GM12878 (cell line): ENCODE data around the gene PCDHGC5. TPM values are rescaled to one million over a fixed set of nuclear protein-coding genes. Genes with fewer than 3 reads are reported as not detected.

Experiments used
- ATAC-seq: fragments of 200-7000 bp; cut with Tn5 transposase; 3 replicates; pipeline ENCODE4 v1.9.1; 2020; ENCODE audit warnings: mild to moderate bottlenecking, moderate library complexity
- BruUV-seq: library from RNA; stranded (reverse); fragments of 400-500 nt; replicated peaks from 2 replicates; lab custom pipeline; 2021; lab: Mats Ljungman, UMichigan
- CTCF ChIA-PET: fragments of 300-600 bp; sonication (Branson Sonifier 250); formaldehyde crosslinking; extraction: SDS; loops from one replicate; lab custom pipeline; 2021; ENCODE audit warnings: inconsistent platforms; lab: Yijun Ruan, JAX
- POLR2A ChIA-PET: fragments of 350-600 bp; formaldehyde crosslinking; extraction: SDS; loops from one replicate; lab custom pipeline; 2021; ENCODE audit warnings: inconsistent platforms; lab: Charles Lee
- RAD21 ChIA-PET: fragments of 300-600 bp; sonication (Branson Sonifier 250); formaldehyde crosslinking; loops from one replicate; lab custom pipeline; 2023; ENCODE audit warnings: antibody characterized with exemption; ENCODE audit not compliant: unreplicated experiment; lab: Charles Lee
- SMC1A ChIA-PET: fragments of 300-600 bp; sonication (Branson Sonifier 250); formaldehyde crosslinking; loops from one replicate; lab custom pipeline; 2023; ENCODE audit not compliant: unreplicated experiment, uncharacterized antibody; lab: Charles Lee
- DNase-seq: peaks from one replicate; pipeline ENCODE4 v3.0.0-alpha.2; 2011; ENCODE audit warnings: low read depth, low spot score
- FAIRE-seq: peaks from 3 replicates; lab custom pipeline; 2011; peaks lifted over from hg19 to GRCh38; lab: Jason Lieb, UNC
- H2AFZ ChIP-seq: 2 replicates; pipeline ENCODE4 v1.6.0; 2011; ENCODE audit warnings: low read depth, low read length, control low read depth; ENCODE audit not compliant: control insufficient read depth
- H3K27ac ChIP-seq: 2 replicates; pipeline ENCODE4 v1.5.1; 2011; ENCODE audit warnings: control low read depth; ENCODE audit not compliant: control insufficient read depth, insufficient read depth
- H3K27me3 ChIP-seq, 2 experiments: replicated peaks in 1 of 2; 2 replicates each; pipeline versions ENCODE4 v1.6.0 to v1.6.1; 2011; ENCODE audit warnings: low read length in 1 of 2; ENCODE audit not compliant: control insufficient read depth in 2 of 2, insufficient read depth in 2 of 2
- H3K36me3 ChIP-seq, 2 experiments: 2 replicates each; pipeline ENCODE4 v1.5.1; 2011; ENCODE audit warnings: low read length in 1 of 2; ENCODE audit not compliant: control insufficient read depth in 2 of 2, insufficient read depth in 2 of 2
- H3K4me1 ChIP-seq: 2 replicates; pipeline ENCODE4 v1.6.1; 2011; ENCODE audit warnings: mild to moderate bottlenecking, low read length, moderate library complexity, mixed read lengths; ENCODE audit not compliant: control insufficient read depth, insufficient read depth
- H3K4me2 ChIP-seq: 2 replicates; pipeline ENCODE4 v1.6.0; 2011; ENCODE audit warnings: control low read depth; ENCODE audit not compliant: control insufficient read depth, insufficient read depth
- H3K4me3 ChIP-seq: fragments of 200-600 bp; sonication (generic); 2 replicates; pipeline ENCODE4 v1.5.1; 2016
- H3K79me2 ChIP-seq: 2 replicates; pipeline ENCODE4 v1.6.0; 2011; ENCODE audit warnings: low read length; ENCODE audit not compliant: control insufficient read depth, insufficient read depth
- H3K9ac ChIP-seq: 2 replicates; pipeline ENCODE4 v1.8.0; 2011; ENCODE audit warnings: low read length, control low read depth, mixed read lengths; ENCODE audit not compliant: control insufficient read depth, insufficient read depth
- H3K9me3 ChIP-seq: replicated peaks from 3 replicates; pipeline ENCODE4 v1.5.1; 2011; ENCODE audit warnings: mild to moderate bottlenecking, low read length; ENCODE audit not compliant: control insufficient read depth, insufficient read depth
- H4K20me1 ChIP-seq: 2 replicates; pipeline ENCODE4 v1.6.0; 2011; ENCODE audit not compliant: control insufficient read depth, insufficient read depth
- ATF2 ChIP-seq: IDR thresholded peaks from 2 replicates; pipeline ENCODE4 v1.6.1; 2012; ENCODE audit warnings: low read length, inconsistent platforms
- BCL11A ChIP-seq: IDR thresholded peaks from 2 replicates; pipeline ENCODE4 v1.6.1; 2011; ENCODE audit warnings: low read depth, low read length
- IRF3 ChIP-seq: fragments of 450-650 bp; IDR thresholded peaks from 2 replicates; pipeline ENCODE4 v1.6.1; 2014; ENCODE audit warnings: mild to moderate bottlenecking
- NBN ChIP-seq: fragments of 450-650 bp; IDR thresholded peaks from 2 replicates; pipeline ENCODE4 v1.6.1; 2016
- NR2C1 ChIP-seq: fragments of 450-650 bp; IDR thresholded peaks from 2 replicates; pipeline ENCODE4 v1.6.1; 2017; ENCODE audit warnings: antibody characterized with exemption, mild to moderate bottlenecking, moderate library complexity
- PKNOX1 ChIP-seq: fragments of 450-650 bp; IDR thresholded peaks from 2 replicates; pipeline ENCODE4 v1.6.1; 2016; ENCODE audit warnings: mild to moderate bottlenecking
- POLR2AphosphoS2 ChIP-seq: IDR thresholded peaks from 2 replicates; pipeline ENCODE4 v1.6.1; 2011; ENCODE audit warnings: low read depth, mild to moderate bottlenecking, low read length, improper control_type of control experiment, moderate library complexity
- RBBP5 ChIP-seq: fragments of 200-600 bp; sonication (generic); conservative IDR thresholded peaks from 2 replicates; pipeline ENCODE4 v1.6.1; 2016
- SKIL ChIP-seq: fragments of 450-650 bp; IDR thresholded peaks from 2 replicates; pipeline ENCODE4 v1.6.1; 2017; ENCODE audit warnings: mild to moderate bottlenecking, low read depth, inconsistent platforms; ENCODE audit not compliant: poor library complexity, severe bottlenecking
- SMAD1 ChIP-seq: fragments of 450-650 bp; IDR thresholded peaks from 2 replicates; pipeline ENCODE4 v1.6.1; 2018; ENCODE audit warnings: mild to moderate bottlenecking, low read depth; ENCODE audit not compliant: partially characterized antibody
- WRNIP1 ChIP-seq: IDR thresholded peaks from 2 replicates; pipeline ENCODE4 v1.6.1; 2011; ENCODE audit warnings: low read depth, low read length, improper control_type of control experiment, borderline replicate concordance
- ZNF384 ChIP-seq: IDR thresholded peaks from 2 replicates; pipeline ENCODE4 v1.6.1; 2012; ENCODE audit warnings: low read depth, mild to moderate bottlenecking, low read length, improper control_type of control experiment, borderline replicate concordance
- WGBS: methylation state at CpG from one replicate; pipeline ENCODE4 v1.1.6; 2016; ENCODE audit warnings: low lambda C conversion rate; ENCODE audit not compliant: insufficient replicate concordance, insufficient coverage; ENCODE audit errors: missing lambda C conversion rate; 5-methylcytosine and 5-hydroxymethylcytosine counted together
- in situ Hi-C: fragments of 300-500 bp; cut with MboI; formaldehyde crosslinking; loops from 9 replicates; pipeline ENCODE4 v1.14.3; 2018; ENCODE audit warnings: mixed read lengths
- intact Hi-C: fragments of 100-400 bp; cut with micrococcal nuclease; formaldehyde crosslinking; loops from one replicate; pipeline ENCODE4 v1.14.2; 2022; ENCODE audit not compliant: unreplicated experiment
- polyA plus RNA-seq, 11 experiments: library from polyadenylated mRNA; depleted of rRNA in 4 of 11; unstranded in 6 of 11; stranded (reverse) in 5 of 11; fragments of >200 nt; fragmentation: Nextera tagmentation in 4 of 11; fragmentation: Illumina TruSeq in 1 of 11; extraction: Ambion mirVana in 4 of 11; extraction: Trizol in 1 of 11; gene quantifications; 1 replicate in 1 of 11; 2 replicates in 10 of 11; pipeline versions ENCODE4 v1.2.1 to v1.2.3, GENCODE V29; 2011 to 2016; ENCODE audit warnings: inconsistent platforms in 2 of 11, missing spikeins in 2 of 11, low read depth in 1 of 11
- total RNA-seq, 4 experiments: library from RNA; depleted of rRNA in 3 of 4; stranded (reverse); fragments of >200 nt in 3 of 4; fragmentation: Illumina TruSeq in 1 of 4; extraction: Trizol in 1 of 4; gene quantifications; 2 replicates each; pipeline versions ENCODE4 v1.2.1 to v1.2.3, GENCODE V29; 2013 to 2021

The PCDHGC5 gene
- total and polyA plus RNA-seq, 10 of the 15 experiments (the other 5 are each of a cell fraction or from before 2014, with no cell fraction given) = 0.05 to 0.87 (median 0.18) TPM; not detected in 2

GRCh38 chr5:141494761-141495452 lies 6.0 kb downstream of the PCDHGC5 start:
- no peak overlapping the region for H3K4me3 ChIP-seq
- 88% methylated on average over 21 of the region's 22 CpGs for WGBS
- H3K27me3 ChIP-seq = no peaks in the 10 kb centered on the region; a peak in 1 of 4 replicates
- no peaks in the 10 kb centered on the region for H3K79me2 ChIP-seq
- ChIA-PET SMC1A (no interaction called here), POLR2A (interaction anchor here (0.6 kb wide), 1 partner anchor 13 kb away, joined by 3 read pairs; no protein-coding TSS in a partner anchor), RAD21 (no interaction called here), CTCF (interaction anchor here (0.8 to 3.4 kb wide), 3 partner anchors 13 to 99 kb away, joined by 3 to 11 read pairs (median 4); no protein-coding TSS in a partner anchor)
- intact Hi-C loops = no loop called here
- peaks cover 24% of the 10 kb centered on the region for H3K4me1 ChIP-seq
- no peak for ATAC-seq
- in situ Hi-C loops = no loop called here
- BruUV-seq = no TSS peak
- H3K36me3 ChIP-seq = no peaks in the 10 kb centered on the region
- FAIRE-seq = no peak
- no peaks in the 10 kb centered on the region for H4K20me1 ChIP-seq
- H3K4me2 ChIP-seq = peak overlapping the region; percentile 25; the same call in 1 of the 2 replicates
- H3K9me3 ChIP-seq = no peaks in the 10 kb centered on the region; the same call in 2 of the 3 replicates
- TF ChIP-seq ATF2 (no peak), POLR2AphosphoS2 (no peak), ZNF384 (no peak), IRF3 (no peak), SKIL (no peak), BCL11A (no peak), NBN (no peak), PKNOX1 (no peak), WRNIP1 (no peak), RBBP5 (no peak), NR2C1 (no peak), SMAD1 (no peak)
- no peak overlapping the region for H3K27ac ChIP-seq
- no peak for DNase-seq
- peak overlapping the region; percentile 34; the same call in 1 of the 2 replicates for H2AFZ ChIP-seq
- H3K9ac ChIP-seq = no peak overlapping the region
